Cardiac fibroblast (primary cell): ENCODE measurements around the gene CARD14.

ENCODE experiments used
- DNase-seq, 2 donors: peaks; one replicate each; pipeline versions ENCODE4 v3.0.0 to v3.0.0-alpha.2; 2010; ENCODE audit warnings: low read depth in 2 of 2
- H3K4me3 ChIP-seq, 2 donors: replicated peaks in 1 of 2; 1 replicate in 1 of 2; 2 replicates in 1 of 2; pipeline ENCODE4 v1.5.1; 2011; ENCODE audit warnings: low read depth in 2 of 2, low read length in 2 of 2, mild to moderate bottlenecking in 2 of 2, moderate library complexity in 1 of 2
- TF ChIP-seq, protein P1 (sequence below): IDR thresholded peaks from one replicate; pipeline ENCODE4 v1.5.1; 2011; ENCODE audit warnings: low read depth, mild to moderate bottlenecking, low read length, inconsistent platforms

The CARD14 gene

DNA sequence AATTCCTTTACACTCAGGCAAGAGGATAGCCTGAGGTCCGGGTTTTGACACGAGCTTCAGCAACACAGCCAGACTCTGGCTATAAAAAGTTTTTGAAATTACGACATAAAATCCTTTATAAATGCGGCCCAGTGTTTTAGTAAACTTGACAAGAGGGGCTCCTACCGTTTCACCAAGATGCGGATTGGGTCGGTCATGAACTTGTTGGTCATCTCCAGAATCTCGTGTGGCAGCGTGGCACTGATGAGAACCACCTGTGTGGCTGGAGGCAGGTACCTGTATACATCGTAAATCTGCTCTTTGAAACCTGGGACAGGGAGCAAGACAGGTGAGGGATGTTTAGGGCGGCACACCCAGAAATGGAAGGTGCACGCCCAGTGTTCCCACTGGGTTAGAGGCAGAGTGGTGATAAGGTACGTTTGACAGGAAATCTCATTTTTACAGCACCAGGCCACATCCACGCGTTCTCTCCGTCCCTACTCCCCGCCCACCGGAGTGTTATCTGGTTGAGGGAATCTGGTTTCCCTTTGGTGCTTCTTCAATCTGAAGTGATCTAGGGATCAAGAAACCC, 30.9 kb upstream of the CARD14 start:
- TF ChIP-seq, protein P1, sequence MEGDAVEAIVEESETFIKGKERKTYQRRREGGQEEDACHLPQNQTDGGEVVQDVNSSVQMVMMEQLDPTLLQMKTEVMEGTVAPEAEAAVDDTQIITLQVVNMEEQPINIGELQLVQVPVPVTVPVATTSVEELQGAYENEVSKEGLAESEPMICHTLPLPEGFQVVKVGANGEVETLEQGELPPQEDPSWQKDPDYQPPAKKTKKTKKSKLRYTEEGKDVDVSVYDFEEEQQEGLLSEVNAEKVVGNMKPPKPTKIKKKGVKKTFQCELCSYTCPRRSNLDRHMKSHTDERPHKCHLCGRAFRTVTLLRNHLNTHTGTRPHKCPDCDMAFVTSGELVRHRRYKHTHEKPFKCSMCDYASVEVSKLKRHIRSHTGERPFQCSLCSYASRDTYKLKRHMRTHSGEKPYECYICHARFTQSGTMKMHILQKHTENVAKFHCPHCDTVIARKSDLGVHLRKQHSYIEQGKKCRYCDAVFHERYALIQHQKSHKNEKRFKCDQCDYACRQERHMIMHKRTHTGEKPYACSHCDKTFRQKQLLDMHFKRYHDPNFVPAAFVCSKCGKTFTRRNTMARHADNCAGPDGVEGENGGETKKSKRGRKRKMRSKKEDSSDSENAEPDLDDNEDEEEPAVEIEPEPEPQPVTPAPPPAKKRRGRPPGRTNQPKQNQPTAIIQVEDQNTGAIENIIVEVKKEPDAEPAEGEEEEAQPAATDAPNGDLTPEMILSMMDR, result no peak
- no peak for DNase-seq
- no peak overlapping the region for H3K4me3 ChIP-seq

DNA sequence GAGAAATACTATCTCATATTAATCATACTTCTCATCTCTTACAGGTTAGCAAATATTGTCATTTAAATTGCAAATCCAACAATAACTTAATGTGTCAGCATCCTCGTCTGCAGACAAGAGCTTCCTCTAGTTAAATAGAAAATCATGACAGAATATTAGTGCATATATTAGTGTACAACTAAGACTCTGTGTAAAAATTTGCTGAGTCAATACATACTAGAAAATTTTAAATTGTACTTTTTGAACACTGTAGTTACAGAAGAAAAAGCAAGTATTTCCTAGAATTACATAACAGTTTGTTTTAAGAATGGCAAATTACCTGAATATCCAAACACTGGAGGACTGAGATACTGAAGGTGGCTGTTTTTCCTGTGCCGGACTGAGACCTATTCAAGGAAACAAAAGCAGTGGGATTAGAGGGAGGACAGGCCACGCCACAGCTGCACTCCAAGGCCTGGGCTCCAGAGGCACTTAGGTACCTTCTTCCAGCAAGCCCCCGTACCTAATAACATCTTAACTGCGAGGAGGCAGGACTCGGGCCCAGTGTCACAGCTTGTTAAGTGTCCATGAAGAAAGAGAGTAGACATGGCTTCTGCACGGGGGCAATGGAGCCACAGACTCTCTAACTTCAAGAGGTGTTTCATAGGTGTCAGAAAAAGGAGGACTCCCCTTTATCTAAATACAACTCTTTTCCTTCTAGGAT, 28.2 kb upstream of the CARD14 start:
- no peak for DNase-seq
- TF ChIP-seq, protein P1, result no peak
- H3K4me3 ChIP-seq, result no peak overlapping the region

DNA sequence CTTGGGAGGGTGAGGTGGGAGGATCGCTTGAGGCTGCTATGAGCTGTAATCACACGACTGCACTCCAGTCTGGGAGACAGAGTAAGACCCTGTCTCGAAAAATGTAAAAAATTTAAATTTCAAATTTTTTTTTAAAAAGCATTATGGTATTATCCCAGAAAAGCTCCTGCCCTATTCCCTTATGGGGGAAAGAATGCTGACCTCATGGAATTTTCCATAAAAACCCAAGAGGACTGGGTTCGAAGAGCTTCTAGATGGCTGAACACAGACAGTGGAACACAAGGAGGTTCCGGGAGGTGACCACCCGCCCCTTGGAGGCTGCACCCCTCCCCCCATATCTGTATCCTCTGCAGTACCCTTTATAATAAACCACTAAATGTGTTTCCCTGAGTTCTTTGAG, 26.9 kb upstream of the CARD14 start:
- TF ChIP-seq, protein P1, result no peak
- DNase-seq, result no peak

DNA sequence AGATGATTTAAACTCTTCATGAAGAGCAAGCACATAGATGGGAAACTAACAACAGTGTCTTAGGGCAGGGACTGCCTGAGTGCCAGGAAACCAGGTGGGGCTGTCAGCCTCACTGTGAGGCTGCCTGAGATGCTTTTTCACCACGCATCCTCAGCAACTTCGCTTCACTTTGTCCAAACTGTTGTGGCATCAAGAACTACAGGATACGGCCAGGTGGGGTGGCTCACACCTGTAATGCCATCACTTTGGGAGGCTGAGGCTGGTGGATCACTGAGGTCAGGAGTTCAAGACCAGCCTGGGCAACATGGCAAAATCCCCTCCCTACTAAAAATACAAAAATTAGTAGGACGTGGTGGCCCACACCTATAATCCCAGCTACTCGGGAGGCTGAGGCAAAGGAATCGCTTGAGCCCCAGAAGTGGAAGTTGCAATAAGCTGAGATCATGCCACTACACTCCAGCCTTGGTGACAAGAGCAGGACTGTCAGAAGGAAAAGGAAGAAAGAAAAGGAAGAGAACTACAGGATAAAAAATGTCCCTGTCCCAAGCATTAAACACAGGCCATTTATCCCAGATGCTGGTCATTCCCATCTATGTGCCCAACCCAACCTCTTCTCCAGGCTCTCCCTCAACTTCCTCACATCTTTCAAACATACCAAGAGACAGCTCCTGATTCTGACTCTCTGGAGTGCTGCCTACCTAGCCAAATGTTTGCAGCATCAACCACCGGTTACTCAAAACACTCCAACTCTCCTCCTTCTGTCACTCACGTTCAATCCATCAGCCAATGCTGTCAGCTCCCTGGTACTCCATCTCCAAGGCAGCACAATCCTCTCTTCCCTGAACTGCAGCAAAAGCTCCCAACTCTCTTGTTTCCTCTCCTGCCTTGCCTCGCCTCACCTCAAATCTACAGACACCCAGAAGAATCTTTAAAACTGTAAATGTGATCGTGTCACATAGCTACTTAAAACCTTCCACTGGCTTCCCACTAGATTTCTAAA, 24.5 kb upstream of the CARD14 start:
- no peak for DNase-seq
- peak overlapping the region; percentile 80 to 98 for H3K4me3 ChIP-seq
- TF ChIP-seq, protein P1, result no peak

More for the DNA sequence above, 26.9 kb upstream of the CARD14 start:
- no peak overlapping the region for H3K4me3 ChIP-seq

DNA sequence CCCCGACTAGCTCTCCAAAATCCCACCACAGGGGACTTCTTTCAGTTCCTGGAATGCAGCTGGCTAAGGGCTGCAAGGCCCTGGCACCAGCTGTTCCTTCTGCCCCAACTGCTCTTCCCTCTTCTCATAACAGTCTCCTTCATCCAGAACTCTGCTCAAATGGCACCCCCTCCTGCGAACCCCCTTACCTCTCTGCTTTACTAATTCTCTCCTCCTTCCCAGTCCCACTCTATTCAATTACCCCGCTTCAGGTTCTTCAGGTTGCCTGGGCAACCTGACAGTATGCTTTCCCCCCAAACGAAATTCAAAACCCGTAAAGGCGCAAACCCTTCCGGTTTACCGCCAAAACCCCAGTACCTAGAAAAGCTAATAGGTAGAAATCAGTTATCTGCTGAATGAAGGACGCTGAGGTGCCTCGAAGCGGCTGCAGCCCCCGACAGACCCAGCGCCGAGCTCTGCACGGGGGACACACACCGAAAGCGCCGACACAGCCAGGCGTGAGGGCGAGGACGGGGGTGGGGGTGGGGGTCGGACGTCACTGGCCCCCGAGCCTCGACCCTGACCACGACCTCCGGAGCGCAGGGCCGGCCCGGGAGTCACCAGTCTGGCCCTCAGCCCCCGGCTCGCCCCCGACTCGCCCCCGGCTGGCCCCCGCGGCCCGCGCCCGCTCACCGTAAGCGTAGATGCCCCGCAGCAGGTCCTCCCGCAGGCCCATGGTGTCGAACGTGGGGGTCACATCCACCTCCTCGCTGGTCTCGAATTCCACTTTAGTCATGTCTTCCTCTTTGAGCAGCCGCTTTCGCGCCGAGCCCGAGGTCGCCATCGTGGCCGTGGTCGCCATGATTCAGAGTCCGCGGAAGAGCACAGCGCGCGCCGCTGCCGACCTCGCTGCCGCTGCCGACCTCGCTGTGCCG, 23.5 kb upstream of the CARD14 start:
- peak; percentile 24 to 29 for DNase-seq
- TF ChIP-seq, protein P1, result no peak
- peak overlapping the region; percentile 80 to 98 for H3K4me3 ChIP-seq
